ENCODE results near the gene BTBD19. TPM values are rescaled to one million over a fixed set of nuclear protein-coding genes. Genes with fewer than 3 reads are reported as not detected.

BTBD19 gene
- total and polyA plus RNA-seq, 2 donors (not counting 1 experiment from before 2014, with no cell fraction given) = 5.0 to 8.7 TPM

DNA sequence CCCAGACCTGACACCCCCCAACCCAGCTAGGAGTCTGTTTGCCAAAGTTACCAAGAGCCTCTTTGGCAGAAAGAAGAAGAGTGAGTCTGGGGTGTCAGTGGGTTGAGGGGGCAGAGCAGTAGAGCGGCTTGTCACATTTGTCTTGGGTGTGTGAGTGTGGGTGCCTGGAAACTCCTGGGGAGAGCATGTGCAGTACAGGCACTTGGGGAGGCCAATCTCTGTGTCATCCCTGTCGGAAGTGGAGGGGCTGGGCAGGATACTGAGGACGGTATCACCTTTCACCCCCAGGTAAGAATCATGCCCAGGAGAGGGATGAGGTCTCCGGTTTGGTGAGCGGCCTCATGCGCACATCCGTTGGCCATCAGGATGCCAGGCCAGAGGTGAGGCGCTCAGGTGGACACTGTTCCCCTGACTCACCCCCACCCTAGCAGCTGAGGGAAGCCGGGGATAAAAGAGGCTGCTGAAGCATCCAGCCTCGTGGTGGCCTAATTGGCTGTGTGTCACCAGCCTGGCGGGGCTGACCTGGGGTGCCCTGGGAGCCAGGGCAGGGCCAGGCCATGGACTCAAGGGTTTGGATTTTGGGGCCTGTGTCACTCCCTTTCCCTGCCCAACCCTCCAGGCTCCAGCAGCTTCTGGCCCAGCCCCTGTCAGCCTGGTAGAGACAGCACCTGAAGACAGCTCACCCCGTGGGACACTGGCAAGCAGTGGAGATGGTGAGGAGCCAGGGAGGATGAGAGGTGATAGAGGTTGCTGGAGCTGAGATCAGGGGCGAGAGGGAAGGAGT lies 4.8 kb upstream of the BTBD19 start:
- Histone ChIP-seq H3K4me3 (replicated peaks in 1 of 4; ENCODE audit: control extremely low read depth in 1 of 4, insufficient read depth in 1 of 4, low read depth in 3 of 4, low read length in 4 of 4) (peak overlapping the region in 1 of 4 experiments; percentile 92), H3K79me2 (ENCODE audit: control insufficient read depth, insufficient read depth, low read length) (peaks cover 47% of the 10 kb centered on the region), H3K4me1 (ENCODE audit: control insufficient read depth, extremely low read depth, insufficient read depth, low read length) (peaks cover 45% of the 10 kb centered on the region), H3K36me3 (ENCODE audit: control insufficient read depth, insufficient read depth, low read length) (peaks cover 41% of the 10 kb centered on the region), H3K27me3 (ENCODE audit: control insufficient read depth, insufficient read depth, low read length) (no peaks in the 10 kb centered on the region), H4K20me1 (ENCODE audit: control insufficient read depth, extremely low read depth, insufficient read depth, low read length) (no peaks in the 10 kb centered on the region), H3K4me2 (ENCODE audit: extremely low read depth, insufficient read depth, low read length) (peak overlapping the region; percentile 54), H3K27ac (ENCODE audit: insufficient read depth, low read length) (peak overlapping the region; percentile 51), H3K9ac (ENCODE audit: insufficient read depth, low read length) (no peak overlapping the region), H2AFZ (ENCODE audit: low read length) (no peak overlapping the region), H3K9me3 (ENCODE audit: control insufficient read depth, insufficient read depth, low read depth, low read length) (no peaks in the 10 kb centered on the region)
- TF ChIP-seq, protein P1, sequence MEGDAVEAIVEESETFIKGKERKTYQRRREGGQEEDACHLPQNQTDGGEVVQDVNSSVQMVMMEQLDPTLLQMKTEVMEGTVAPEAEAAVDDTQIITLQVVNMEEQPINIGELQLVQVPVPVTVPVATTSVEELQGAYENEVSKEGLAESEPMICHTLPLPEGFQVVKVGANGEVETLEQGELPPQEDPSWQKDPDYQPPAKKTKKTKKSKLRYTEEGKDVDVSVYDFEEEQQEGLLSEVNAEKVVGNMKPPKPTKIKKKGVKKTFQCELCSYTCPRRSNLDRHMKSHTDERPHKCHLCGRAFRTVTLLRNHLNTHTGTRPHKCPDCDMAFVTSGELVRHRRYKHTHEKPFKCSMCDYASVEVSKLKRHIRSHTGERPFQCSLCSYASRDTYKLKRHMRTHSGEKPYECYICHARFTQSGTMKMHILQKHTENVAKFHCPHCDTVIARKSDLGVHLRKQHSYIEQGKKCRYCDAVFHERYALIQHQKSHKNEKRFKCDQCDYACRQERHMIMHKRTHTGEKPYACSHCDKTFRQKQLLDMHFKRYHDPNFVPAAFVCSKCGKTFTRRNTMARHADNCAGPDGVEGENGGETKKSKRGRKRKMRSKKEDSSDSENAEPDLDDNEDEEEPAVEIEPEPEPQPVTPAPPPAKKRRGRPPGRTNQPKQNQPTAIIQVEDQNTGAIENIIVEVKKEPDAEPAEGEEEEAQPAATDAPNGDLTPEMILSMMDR (conservative IDR thresholded peaks at IDR 0.05 in 1 of 2, IDR thresholded peaks at IDR 0.05 in 1 of 2; ENCODE audit: low read depth in 1 of 2, low read length in 2 of 2) = no peak
- TF ChIP-seq EZH2 (IDR thresholded peaks at IDR 0.05; ENCODE audit: low read length, missing control alignments) = no peak
- DNase-seq (ENCODE audit: low read depth in 2 of 2) = no peak

DNA sequence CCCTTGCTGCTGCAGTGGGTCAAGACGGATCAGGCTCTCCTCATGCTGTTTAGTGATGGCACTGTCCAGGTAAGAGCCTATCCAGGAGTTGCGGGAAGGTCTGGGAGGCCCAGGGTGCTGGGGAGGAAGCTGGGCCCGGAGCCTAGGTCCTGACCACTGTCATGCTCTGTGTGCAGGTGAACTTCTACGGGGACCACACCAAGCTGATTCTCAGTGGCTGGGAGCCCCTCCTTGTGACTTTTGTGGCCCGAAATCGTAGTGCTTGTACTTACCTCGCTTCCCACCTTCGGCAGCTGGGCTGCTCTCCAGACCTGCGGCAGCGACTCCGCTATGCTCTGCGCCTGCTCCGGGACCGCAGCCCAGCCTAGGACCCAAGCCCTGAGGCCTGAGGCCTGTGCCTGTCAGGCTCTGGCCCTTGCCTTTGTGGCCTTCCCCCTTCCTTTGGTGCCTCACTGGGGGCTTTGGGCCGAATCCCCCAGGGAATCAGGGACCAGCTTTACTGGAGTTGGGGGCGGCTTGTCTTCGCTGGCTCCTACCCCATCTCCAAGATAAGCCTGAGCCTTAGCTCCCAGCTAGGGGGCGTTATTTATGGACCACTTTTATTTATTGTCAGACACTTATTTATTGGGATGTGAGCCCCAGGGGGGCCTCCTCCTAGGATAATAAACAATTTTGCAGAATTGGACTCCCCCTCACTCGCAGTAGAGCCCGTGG lies 2.9 kb upstream of the BTBD19 start:
- no peak overlapping the region for H3K4me3 ChIP-seq (replicated peaks in 1 of 4; ENCODE audit: control extremely low read depth in 1 of 4, insufficient read depth in 1 of 4, low read depth in 3 of 4, low read length in 4 of 4)
- H3K4me2 ChIP-seq (ENCODE audit: extremely low read depth, insufficient read depth, low read length) = no peak overlapping the region
- H3K9me3 ChIP-seq (ENCODE audit: control insufficient read depth, insufficient read depth, low read depth, low read length) = no peaks in the 10 kb centered on the region
- H3K4me1 ChIP-seq (ENCODE audit: control insufficient read depth, extremely low read depth, insufficient read depth, low read length) = peaks cover 65% of the 10 kb centered on the region
- peaks cover 62% of the 10 kb centered on the region for H3K79me2 ChIP-seq (ENCODE audit: control insufficient read depth, insufficient read depth, low read length)
- no peaks in the 10 kb centered on the region for H3K27me3 ChIP-seq (ENCODE audit: control insufficient read depth, insufficient read depth, low read length)
- TF ChIP-seq, protein P1 (conservative IDR thresholded peaks at IDR 0.05 in 1 of 2, IDR thresholded peaks at IDR 0.05 in 1 of 2; ENCODE audit: low read depth in 1 of 2, low read length in 2 of 2) = peak in 1 of 2 donors; percentile 8
- TF ChIP-seq EZH2 (IDR thresholded peaks at IDR 0.05; ENCODE audit: low read length, missing control alignments) = no peak
- H4K20me1 ChIP-seq (ENCODE audit: control insufficient read depth, extremely low read depth, insufficient read depth, low read length) = no peaks in the 10 kb centered on the region
- H3K27ac ChIP-seq (ENCODE audit: insufficient read depth, low read length) = peak overlapping the region; percentile 57
- DNase-seq (ENCODE audit: low read depth in 2 of 2) = no peak
- H3K36me3 ChIP-seq (ENCODE audit: control insufficient read depth, insufficient read depth, low read length) = peaks cover 44% of the 10 kb centered on the region
- no peak overlapping the region for H2AFZ ChIP-seq (ENCODE audit: low read length)
- no peak overlapping the region for H3K9ac ChIP-seq (ENCODE audit: insufficient read depth, low read length)

DNA sequence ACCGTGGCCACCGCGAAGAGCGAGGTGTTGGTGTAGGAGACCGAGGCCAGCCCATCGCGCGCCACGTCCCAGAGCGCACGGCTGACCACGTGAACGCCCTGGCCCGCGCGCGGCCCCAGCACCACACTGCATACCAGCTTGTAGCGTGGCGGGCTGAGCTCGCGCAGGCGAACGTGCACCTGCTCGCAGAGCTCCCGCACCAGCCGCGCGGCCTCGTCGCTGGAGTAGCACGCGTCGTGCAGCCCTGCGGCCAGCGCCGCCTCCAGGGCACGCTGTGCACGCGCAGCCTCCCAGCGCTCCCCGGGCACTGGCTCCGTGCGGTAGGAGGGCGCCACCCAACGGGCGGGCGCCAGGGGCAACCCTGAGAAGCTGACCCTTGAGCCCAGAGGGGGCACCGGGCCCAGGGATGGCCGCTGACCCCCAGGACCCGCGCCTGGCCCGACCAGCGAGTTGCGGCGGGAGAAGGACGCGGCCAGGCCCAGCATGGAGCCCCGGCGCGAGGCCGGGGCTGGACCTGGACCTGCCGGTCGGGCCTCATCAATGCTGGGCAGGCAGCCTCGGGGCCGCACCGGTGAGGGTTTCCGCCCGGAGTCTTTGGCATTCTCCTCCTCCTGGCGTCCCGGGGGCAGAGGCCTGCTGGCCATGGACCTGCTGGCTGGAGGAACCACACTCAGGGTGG lies 2.2 kb upstream of the BTBD19 start:
- H4K20me1 ChIP-seq (ENCODE audit: control insufficient read depth, extremely low read depth, insufficient read depth, low read length) = no peaks in the 10 kb centered on the region
- no peaks in the 10 kb centered on the region for H3K27me3 ChIP-seq (ENCODE audit: control insufficient read depth, insufficient read depth, low read length)
- peaks cover 56% of the 10 kb centered on the region for H3K79me2 ChIP-seq (ENCODE audit: control insufficient read depth, insufficient read depth, low read length)
- H3K9me3 ChIP-seq (ENCODE audit: control insufficient read depth, insufficient read depth, low read depth, low read length) = no peaks in the 10 kb centered on the region
- peak overlapping the region; percentile 55 for H3K4me2 ChIP-seq (ENCODE audit: extremely low read depth, insufficient read depth, low read length)
- no peak for DNase-seq (ENCODE audit: low read depth in 2 of 2)
- no peak overlapping the region for H3K4me3 ChIP-seq (replicated peaks in 1 of 4; ENCODE audit: control extremely low read depth in 1 of 4, insufficient read depth in 1 of 4, low read depth in 3 of 4, low read length in 4 of 4)
- H3K4me1 ChIP-seq (ENCODE audit: control insufficient read depth, extremely low read depth, insufficient read depth, low read length) = peaks cover 72% of the 10 kb centered on the region
- peak overlapping the region; percentile 50 for H3K9ac ChIP-seq (ENCODE audit: insufficient read depth, low read length)
- H2AFZ ChIP-seq (ENCODE audit: low read length) = no peak overlapping the region
- TF ChIP-seq, protein P1 (conservative IDR thresholded peaks at IDR 0.05 in 1 of 2, IDR thresholded peaks at IDR 0.05 in 1 of 2; ENCODE audit: low read depth in 1 of 2, low read length in 2 of 2) = no peak
- TF ChIP-seq EZH2 (IDR thresholded peaks at IDR 0.05; ENCODE audit: low read length, missing control alignments) = no peak
- peaks cover 44% of the 10 kb centered on the region for H3K36me3 ChIP-seq (ENCODE audit: control insufficient read depth, insufficient read depth, low read length)
- peak overlapping the region; percentile 100 for H3K27ac ChIP-seq (ENCODE audit: insufficient read depth, low read length)

All from fibroblast of lung (primary cell).